ENCODE measurements around the gene SHISA6. TPM values are rescaled to one million over a fixed set of nuclear protein-coding genes. Genes with fewer than 3 reads are reported as not detected.

Gene SHISA6
- total RNA-seq, 1 donor from 2014 or later = 2.0 TPM

- ATAC-seq = no peak
Observed at GRCh38 chr17:11545696-11546095, 304.7 kb downstream of the SHISA6 start.

- no peak for ATAC-seq
Observed at GRCh38 chr17:11547853-11548252, 306.8 kb downstream of the SHISA6 start.

GRCh38 chr17:11548398-11548797, 307.4 kb downstream of the SHISA6 start:
- ATAC-seq = no peak

GRCh38 chr17:11550431-11550830, 309.4 kb downstream of the SHISA6 start:
- no peak for ATAC-seq

- no peak for ATAC-seq
Observed at GRCh38 chr17:11551442-11551841, 310.4 kb downstream of the SHISA6 start.

- ATAC-seq = no peak
Observed at GRCh38 chr17:11553135-11553534, 312.1 kb downstream of the SHISA6 start.

GRCh38 chr17:11554042-11554441, 313.0 kb downstream of the SHISA6 start:
- ATAC-seq = no peak

- no peak for ATAC-seq
Observed at GRCh38 chr17:11554542-11554941, 313.5 kb downstream of the SHISA6 start.

GRCh38 chr17:11555530-11555929, 314.5 kb downstream of the SHISA6 start:
- no peak for ATAC-seq

- ATAC-seq = peak; percentile 15
Observed at GRCh38 chr17:11557727-11558452, 316.9 kb downstream of the SHISA6 start.

GRCh38 chr17:11558681-11559234, 317.7 kb downstream of the SHISA6 start:
- no peak for ATAC-seq

- no peak for ATAC-seq
Observed at GRCh38 chr17:11559601-11560000, 318.6 kb downstream of the SHISA6 start.

GRCh38 chr17:11561281-11561680, 320.3 kb downstream of the SHISA6 start:
- ATAC-seq = peak; percentile 22

- no peak for ATAC-seq
Observed at GRCh38 chr17:11561702-11562101, 320.7 kb downstream of the SHISA6 start.

- ATAC-seq = no peak
Observed at GRCh38 chr17:11564589-11565380, 323.8 kb downstream of the SHISA6 start.

GRCh38 chr17:11565591-11565990, 324.6 kb downstream of the SHISA6 start:
- no peak for ATAC-seq

- no peak for ATAC-seq
Observed at GRCh38 chr17:11578998-11579397, 338.0 kb downstream of the SHISA6 start.

GRCh38 chr17:11580677-11581076, 339.7 kb downstream of the SHISA6 start:
- no peak for ATAC-seq

GRCh38 chr17:11582217-11582616, 341.2 kb downstream of the SHISA6 start:
- no peak for ATAC-seq

GRCh38 chr17:11583306-11583992, 342.4 kb downstream of the SHISA6 start:
- ATAC-seq = no peak

GRCh38 chr17:11589716-11590115, 348.7 kb downstream of the SHISA6 start:
- ATAC-seq = no peak

- peak; percentile 100 for ATAC-seq
Observed at GRCh38 chr17:11598274-11599221, 357.5 kb downstream of the SHISA6 start, which contains the start of gene DNAH9. Gene DNAH9, plus strand, starts transcription at chr17:11598470. Its CDS starts 29 bp downstream, at chr17:11598499.
